GM12892 (cell line): Measurements from ENCODE around the gene ZNF423.

Experiments used
- POLR2A ChIP-seq: IDR thresholded peaks from 2 replicates; pipeline ENCODE4 v1.6.1; 2011; ENCODE audit warnings: low read depth, low read length, control low read depth
- POLR2AphosphoS5 ChIP-seq: IDR thresholded peaks from 2 replicates; pipeline ENCODE4 v1.6.1; 2011; ENCODE audit warnings: low read depth, low read length, control low read depth

GRCh38 chr16:49537924-49538459 is 317.9 kb downstream of the ZNF423 start:
- TF ChIP-seq POLR2A (no peak), POLR2AphosphoS5 (no peak)
